Measurements from ENCODE around the gene BMF.
A peak's percentile ranks its signal among the peaks of the same experiment; 100 is the strongest.

Gene BMF

DNA sequence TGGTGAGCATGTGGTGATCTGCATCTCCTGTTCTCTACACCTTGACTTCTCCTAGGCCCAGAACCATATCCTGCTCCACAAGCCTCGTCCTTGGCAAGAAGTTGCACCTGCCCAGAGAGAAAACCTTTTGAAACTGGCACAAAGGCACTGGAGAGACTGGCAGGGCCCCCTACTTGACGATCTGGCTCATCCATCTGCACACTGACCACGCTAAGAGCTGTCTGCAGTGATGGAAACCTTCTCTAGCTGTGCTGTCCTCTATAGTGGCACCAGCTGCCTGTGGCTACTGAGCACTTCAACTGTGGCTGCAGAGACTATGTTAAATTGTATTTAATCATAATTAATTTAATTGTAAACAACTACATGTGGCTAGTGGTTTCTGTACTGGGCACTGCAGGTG is 43.5 kb downstream of the BMF start:
- DNase-seq (ENCODE audit: low spot score) = no peak

DNA sequence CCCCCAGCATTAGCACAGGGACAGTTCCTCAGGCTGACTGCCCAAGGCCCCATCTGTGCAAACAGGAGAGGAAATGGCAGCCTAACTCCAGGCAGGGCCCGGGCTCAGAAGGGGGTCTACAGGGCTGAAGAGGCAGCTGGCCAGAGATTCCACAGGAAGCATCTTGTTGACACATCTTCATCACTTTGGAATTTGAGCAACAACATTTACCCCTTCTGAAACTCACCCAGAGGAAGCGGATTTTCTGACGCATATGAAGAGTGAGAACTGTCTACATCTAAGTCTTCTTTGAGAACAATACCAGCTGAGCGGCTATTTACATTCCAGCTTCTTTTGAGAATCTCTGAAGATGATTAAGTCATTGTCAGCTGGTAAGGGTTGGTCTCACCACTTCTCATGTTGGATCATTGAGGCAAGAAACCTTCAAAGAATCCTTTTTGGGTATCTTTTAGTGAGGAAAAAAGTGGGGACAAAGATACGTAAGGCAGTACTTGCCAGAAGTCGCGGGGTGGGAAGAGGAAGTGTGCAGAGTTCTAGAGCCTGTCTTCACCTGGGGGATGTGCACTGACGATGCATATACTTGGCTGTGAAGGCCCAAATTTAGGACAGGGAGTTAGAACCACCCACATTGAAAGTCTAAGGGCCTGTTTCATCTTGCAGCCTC is 44.3 kb downstream of the BMF start:
- DNase-seq (ENCODE audit: low spot score) = peak; percentile 43

DNA sequence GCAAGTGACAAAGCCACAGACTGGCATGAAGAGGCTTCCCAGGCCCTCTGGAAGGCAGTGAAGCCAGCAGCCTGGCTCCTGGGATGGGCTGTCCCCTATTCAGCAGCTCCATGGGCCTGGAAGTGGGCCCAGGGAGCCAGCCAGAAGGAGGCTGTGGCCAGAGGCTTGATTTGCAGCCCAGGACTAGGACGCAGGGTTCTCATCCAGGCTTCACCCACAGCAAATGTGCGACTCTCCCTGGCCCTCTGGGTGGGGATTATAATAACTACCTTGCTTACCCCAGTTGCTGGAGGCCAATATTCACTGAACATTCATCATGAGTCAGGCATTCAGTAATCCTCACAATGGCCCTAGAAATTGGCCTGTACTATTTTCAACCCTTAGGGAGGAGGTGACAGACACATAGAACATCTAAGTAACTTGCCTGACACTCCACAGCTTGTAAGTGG is 45.1 kb downstream of the BMF start:
- no peak for DNase-seq (ENCODE audit: low spot score)

DNA sequence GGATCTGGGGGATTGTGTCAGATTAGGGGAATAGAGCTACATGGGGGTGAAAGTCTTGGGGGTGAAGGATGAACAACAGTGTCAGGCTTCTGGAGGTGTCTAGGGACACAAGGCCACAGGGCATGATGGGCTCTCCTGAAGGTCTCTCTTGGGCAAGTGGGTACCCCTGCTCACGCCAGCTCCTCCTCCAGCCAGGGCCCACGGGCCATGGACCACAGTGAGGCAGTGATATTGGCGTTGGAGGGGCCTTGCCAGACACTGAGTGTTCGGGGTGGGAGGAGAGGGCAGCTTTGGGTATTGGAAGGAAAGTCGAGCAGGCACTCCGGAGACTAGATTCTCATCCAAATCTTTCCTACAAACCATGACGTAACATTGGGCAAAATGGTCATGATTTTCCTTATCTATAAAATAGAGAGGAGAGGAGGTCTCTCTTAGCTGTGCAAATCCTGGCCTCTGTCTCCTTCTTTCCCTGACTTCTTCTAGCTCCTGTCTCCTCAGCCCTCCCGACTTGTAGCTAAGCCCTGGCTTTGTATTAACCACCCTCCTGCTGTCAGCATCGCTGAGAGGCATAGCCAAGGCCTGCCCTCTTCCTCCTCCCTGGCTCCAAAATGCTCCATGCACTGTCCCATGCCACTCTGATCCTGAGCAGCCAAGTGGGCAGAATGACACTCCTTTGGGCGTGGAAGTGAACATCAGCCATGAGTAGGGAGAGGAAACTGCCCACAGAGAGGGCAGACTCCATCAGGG is 45.7 kb downstream of the BMF start:
- DNase-seq (ENCODE audit: low spot score) = no peak

DNA sequence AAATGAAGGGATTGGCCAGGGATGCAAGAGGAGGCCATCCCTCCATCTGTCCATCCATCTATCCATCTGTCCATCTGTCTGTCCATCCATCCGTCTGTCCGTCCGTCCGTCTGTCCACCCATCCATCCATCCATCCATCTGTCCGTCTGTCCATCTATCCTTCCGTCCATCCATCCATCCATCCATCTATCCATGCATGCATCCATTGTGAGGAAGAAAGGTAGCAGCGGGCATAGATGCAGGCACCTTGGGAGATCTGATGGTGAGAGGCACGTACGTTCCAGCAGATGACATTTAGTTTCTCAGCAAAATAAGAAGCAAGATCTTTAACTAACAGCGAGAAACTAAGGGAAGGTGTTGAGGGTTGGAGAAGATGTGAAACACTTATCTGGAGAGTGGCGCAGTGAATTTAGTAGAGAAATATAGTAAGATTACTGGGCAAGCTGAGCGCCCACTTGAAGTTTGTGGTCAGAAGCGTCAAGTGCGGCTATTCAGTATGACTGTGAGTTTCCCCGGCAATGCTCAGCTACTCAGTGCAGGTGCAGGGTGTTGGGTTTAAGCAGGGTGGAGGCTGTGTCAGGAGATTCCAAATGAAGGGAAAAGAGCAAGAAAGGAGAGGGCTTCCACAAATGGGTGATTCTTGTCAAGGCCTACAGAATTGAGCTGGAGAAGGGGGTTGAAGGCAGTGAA is 47.3 kb downstream of the BMF start:
- DNase-seq (ENCODE audit: low spot score) = no peak

DNA sequence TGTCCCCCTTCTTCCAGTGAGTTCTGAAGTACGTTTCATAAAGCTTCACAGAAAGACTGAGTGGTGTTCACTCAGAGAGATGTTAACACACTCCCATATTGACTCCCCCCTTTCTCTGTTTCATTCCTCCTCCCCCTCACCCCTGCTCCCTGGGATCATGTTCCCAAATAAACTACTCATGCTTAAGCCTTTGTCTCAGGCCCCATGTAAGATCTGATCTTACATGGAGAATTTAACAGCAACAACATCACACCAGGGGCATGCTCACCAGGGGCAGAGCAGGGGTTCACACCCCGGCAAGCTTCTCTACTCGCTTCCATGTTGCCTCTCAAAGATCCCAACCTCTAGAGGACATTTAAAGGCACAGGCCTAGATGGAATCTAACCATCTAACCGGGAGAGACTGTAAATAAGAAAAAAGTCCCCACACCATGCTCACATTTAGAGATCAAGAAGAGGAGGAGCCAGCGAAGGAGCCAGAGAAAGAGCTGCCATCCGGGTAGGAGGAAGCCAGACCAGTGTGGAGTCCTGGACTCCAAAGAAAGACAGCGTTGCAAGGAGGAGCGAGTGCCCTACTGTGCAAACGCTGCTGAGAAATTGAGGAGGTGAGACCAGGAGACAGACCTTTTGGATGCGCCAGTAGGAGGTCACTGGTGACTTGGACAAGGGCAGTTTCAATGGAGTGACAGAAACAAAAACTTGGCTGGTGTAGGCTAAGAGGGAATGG is 48.3 kb downstream of the BMF start:
- DNase-seq (ENCODE audit: low spot score) = no peak

DNA sequence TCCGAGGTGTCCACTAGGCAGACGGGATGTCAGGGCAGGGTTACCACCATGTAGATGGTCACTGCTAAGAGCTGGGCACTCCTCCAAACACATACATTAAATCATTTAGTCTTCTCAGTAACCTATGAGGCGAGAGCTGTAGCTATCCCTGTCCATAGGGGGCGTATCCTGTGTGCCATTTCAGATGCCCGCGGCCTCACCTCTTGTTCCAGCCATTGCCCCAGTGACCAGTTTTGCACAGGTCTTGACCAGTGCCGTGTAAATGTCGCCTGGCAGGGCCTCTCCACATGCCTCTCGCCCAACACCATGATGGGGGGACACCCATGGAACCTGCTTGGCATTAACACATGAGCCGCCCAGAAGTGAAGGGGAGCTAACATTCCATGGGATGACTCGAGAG is 48.9 kb downstream of the BMF start:
- no peak for DNase-seq (ENCODE audit: low spot score)

DNA sequence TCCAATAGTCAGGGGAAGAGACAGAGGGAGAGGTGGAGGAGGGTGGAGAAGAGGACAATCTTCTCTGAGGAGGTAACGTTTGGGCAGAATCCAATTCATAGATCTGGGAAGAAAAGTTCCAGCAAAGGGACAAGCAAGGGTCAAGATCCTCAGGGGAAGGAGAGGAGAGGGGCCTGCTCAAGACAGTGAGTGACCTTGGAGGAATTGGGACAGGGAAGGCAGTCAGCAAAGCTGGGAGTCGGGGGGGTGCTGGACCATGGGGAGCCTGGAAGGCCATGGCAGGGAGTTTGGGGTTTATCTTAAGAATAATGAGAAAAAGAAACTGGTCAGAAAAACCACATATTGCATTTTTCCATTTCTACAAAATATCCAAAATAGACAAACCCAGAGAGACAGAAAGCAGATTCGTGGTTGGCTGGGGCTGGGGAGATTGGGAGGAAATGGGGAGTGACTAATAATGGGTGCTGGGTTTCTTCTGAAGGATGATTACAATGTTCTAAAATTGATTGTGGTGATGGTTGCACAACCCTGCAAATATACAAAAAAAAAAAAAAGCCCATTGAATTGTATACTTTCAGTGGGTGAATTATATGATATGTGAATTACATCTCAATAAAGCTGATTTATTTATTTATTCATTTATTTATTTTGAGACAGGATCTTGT is 50.1 kb downstream of the BMF start:
- no peak for DNase-seq (ENCODE audit: low spot score)

DNA sequence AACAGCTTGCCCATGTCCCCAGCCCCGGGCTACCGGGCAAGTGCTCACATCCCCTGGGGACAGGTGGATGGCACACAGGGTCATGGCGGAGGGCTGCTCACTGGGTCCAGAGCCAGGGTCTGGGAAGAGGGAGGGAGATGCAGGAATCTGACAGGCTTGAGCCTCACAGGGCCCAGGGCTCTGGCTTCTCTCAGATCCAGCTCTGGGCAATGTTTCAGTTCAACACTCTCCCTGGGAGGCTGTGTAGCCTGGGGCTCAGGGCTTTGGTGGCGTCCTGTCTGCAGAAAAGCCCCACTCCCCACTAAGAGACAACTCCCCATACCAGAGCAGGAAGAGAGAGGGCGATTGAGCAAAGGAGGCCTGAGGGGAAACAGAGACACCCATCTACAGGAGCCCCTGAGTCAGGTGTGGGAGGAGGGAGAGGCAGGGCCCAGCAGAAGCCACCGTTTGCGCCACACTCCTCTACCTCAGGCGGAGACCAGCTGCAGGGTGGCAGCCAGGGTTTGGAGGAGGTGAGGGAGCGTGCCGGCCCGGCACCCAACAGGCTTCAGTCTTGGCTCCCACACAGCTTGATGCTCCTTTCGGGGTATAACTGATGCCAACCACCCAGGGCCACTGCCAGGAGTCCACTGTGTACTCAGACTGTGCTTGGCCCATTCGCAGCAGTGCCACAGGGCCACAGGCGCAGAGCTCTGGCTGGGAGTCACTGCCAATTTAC is 52.9 kb downstream of the BMF start:
- DNase-seq (ENCODE audit: low spot score) = no peak

DNA sequence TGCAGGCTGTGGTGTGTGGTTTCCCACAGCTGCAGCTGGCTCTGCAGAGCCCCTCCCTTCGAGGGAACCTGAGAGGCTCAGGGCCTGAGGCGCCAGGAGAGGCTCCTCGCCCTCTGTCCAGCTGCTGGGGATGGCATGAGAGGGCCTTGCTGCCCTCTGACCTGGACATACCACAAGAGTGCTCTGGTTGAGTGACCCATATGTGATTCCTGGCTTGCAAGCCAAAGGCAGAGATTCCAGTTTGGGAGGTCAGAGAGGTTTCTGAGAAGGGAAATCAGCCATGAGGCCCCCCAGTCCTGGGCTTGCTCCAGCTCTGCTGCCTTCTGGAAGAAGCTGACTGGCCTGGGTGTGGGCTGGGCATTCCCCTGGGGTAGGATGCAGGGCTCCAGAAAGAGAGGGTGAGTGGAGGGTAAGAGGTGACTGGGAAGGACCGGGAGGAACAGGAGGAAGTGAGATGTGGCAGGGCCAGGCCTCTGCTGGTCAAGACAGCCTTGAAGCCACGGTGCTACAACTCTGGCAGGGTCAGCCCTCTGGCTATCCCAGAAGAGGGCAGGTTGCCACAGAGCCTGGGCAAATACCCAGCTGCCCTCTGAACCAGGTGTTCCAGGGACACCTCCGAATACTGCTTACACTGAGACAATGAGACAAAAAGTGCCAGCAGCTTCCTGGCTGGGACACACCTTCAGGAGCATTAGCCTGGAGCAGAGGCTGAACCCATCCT is 53.7 kb downstream of the BMF start:
- DNase-seq (ENCODE audit: low spot score) = peak; percentile 79

DNA sequence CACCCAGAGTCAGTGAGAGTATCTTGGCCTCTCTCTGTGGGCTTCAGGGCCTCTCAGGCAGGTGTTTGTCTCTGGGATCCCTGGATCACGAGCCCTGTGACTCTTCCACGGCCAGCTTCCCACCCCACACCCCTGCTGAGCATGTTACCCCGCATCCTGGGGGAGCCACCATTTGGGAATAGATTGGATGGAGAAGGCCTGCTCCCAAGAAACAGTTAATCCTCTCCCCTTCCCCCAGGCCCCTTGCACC is 54.1 kb downstream of the BMF start:
- peak; percentile 65 for DNase-seq (ENCODE audit: low spot score)

DNA sequence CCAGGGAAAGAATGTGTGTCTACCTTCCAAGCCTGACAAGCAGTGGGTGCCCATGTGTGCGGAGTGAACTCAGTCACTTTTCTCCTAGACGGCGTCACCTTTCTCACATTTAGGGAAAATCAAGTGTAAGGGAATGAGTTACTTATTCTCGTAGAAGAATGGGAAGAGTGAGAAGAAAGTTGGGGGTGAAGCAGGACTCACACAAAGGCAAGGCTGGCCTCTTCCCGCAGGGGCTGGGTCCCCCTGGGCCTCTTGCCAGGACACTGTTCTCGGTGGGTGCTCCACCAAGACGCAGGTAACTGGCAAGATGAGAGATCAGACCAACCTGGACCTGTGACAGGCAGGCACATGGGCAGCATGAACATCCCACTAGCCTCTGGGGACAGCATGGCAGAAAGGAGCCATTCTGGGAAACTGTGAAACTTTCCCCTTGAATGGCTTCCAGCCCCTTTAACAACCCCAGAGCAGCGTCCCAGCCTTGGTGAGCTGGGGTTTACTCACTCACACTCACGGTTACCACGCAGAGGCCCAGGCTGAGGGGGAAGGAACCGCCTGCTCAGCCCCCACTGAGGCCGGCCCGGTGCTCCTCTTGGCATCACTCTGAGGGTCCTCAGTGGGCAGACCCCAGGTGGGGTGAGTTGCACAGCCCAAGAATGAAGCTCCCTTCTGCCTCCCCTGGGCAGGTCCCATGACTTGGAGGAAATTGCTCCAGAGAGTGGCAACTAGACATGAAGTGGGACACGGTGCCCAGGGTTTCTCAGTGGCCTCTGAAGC is 54.7 kb downstream of the BMF start:
- peak; percentile 56 for DNase-seq (ENCODE audit: low spot score)

DNA sequence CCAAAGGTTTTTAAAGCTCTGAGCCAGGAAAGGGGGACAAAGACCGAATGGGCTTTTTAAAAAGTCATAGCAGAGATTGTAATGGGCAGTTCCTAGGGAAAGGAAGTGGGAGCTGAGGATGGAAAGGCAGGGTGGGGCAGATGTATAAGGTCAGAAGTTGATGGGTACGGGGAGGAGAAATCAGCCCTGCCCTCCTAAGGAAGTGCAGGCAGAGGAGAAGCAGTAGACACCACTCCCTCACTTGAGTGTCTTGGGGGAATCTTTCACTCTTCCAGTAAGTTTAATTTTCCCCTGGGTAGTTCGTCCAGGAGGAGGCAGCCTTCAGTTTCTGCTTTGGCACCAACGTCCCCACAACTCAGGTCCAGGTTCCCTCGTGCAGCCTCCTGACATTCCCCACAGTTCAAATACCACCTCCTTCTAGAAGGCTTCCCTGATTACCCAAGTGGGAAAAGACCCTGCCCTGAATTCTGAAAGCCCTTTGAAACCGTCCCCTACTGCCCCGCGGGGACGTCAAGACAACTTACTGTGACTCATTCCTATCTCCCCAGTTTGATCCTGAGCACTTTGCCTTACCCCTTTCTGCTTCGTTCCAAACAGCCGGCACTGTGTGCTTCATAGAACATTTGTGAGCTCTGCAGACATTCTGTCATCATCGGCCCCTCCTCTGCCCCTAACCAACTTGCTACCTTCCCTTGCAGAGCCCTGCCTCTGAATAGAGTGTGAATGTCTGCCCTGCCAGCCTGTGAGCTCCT is 55.4 kb downstream of the BMF start:
- DNase-seq (ENCODE audit: low spot score) = peak; percentile 20

DNA sequence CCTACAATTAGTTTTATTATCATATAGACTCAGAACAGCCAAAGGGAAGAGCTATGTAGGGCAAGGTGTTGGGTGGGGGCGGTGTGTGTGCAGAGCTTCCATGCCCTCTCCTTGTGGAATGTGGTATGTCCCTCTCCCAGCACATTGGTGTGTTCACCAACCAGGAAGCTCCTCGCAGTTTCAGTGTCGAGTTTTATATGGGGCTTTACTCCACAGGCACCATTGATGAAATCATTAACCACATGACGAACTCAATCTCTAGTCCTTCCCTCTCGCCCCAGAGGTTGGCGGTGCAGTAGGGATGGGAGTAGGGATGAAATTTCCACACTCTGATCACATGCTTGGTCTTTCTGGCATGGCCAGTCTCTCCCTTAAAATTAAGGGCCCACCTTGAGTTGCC is 56.1 kb downstream of the BMF start:
- DNase-seq (ENCODE audit: low spot score) = no peak

DNA sequence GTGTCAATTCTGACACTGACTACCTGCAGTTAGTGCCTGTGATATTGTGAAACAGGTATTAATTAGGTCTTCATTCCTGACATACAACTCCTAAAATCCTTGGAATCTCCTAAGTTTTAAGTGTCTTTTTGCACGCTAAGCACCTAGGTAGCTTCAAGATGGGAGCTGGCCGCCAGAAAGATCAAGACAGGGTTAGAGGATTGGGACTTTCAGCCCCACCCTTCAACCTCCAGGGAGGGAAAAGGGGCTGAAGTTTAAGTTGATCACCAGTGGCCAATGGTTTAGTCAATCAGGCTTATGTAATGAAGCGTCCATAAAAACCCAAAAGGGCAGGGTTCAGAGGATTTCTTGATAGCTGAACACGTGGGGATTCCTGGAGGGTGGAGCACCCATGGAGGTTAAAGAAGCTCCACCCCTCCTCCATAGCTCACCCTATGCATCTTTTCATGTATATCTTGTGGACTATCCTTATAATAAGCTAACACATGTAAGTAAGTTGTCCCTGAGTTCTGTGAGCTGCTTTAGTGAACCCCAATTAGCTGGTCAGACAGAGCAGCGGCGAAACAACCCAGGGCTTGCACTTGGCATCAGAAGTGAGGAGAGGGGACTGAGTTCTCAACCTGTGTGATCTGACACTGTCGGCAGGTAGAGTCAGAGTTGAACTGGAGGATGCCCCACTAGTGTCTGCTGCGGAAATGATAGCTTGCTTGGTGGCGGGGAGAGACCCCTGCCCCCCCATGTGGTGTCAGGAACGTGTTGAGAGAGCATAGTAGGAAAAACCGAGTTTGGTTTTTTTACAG is 56.9 kb downstream of the BMF start:
- no peak for DNase-seq (ENCODE audit: low spot score)

DNA sequence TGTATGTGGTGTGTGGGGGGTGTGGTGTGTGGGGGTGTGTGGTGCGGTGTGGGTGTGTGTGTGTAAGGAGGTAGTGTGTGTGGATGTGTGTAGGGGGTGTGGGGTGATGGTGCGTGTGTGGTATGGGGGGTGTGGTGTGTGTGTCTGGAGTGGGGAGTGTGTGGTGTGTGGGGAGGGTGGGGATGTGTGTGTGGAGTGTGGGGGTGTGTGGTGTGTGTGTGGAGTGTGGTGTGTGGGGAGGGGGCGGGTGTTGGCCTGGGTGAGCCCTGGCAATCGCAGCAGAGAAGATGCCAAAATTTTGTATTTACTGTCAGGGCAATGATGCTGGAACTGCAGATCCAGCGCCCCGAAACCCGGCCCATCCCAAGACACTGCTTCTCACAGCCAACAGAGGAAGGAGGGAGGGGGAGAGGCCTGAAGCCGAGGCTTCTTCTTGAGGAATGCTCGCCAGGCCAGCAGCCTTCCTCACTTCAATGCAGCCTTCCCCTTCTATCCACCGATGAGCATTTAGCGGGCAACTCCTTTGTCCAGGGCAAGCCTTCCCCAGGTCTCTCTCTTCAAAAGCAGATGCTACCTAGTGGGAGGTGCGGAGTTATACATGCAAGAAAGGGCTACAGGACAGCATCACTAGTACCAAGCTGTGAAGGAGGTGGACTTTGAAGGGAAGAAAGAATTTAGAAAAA is 57.8 kb downstream of the BMF start:
- DNase-seq (ENCODE audit: low spot score) = peak; percentile 37

DNA sequence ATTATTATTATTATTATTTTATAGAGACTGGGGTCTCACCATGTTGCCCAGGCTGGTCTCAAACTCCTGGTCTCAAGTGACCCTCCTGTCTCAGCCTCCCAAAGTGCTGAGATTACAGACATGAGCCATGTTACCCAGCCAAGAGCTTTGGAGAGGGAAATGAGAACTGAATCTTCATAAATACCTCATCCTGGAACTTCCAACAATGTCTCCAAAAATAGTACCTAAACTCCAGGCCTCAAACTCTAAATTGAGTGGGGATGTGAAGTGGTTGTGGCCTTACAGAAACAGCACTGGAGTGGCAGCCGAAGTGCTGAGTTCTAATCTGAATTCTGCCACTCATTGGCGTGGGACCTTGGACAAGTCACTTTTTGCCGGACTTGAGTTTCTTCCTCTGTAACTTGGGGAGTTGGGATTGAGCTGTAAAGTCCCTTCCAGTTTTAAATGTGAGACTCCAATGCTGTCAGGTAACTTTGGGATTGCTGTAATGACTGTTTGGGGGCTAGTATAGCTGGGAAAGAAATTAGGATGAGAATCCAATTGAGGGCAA is 59.7 kb downstream of the BMF start:
- DNase-seq (ENCODE audit: low spot score) = no peak
